Right lobe of liver (tissue), 6 donors: Measurements from ENCODE around the gene TMC1. TPM values are rescaled to one million over a fixed set of nuclear protein-coding genes. Genes with fewer than 3 reads are reported as not detected.
"Not testable (repeated sequence)": the region's sequence is repeated elsewhere in the genome, so short reads cannot be mapped to it uniquely, and the experiment has no call there.

Experiments used
- ATAC-seq, 4 donors: fragments of 200-7000 bp; cut with Tn5 transposase; one replicate each; pipeline ENCODE4 v1.9.1; 2020; ENCODE audit warnings: mild to moderate bottlenecking in 4 of 4, moderate library complexity in 4 of 4
- DNase-seq, 3 donors: peaks; one replicate each; pipeline ENCODE4 v3.0.0-alpha.2; 2020
- H3K27ac ChIP-seq, 3 donors: fragments of 200-600 bp; one replicate each; pipeline ENCODE4 v1.8.0; 2022
- H3K27me3 ChIP-seq, 2 donors: fragments of 200-600 bp; one replicate each; pipeline ENCODE4 v1.8.0; 2022
- H3K36me3 ChIP-seq, 4 donors: fragments of 200-600 bp; sonication (generic) in 1 of 4; one replicate each; pipeline versions ENCODE4 v1.5.1 to v1.8.0; 2017 to 2022; ENCODE audit warnings: control low read depth in 1 of 4
- H3K4me1 ChIP-seq, 4 donors: fragments of 200-600 bp; sonication (generic) in 1 of 4; one replicate each; pipeline versions ENCODE4 v1.5.1 to v1.8.0; 2017 to 2022; ENCODE audit warnings: control low read depth in 1 of 4
- H3K4me3 ChIP-seq, 3 donors: fragments of 200-600 bp; one replicate each; pipeline ENCODE4 v1.8.0; 2022
- H3K9me3 ChIP-seq, 4 donors: fragments of 200-600 bp; sonication (generic) in 1 of 4; one replicate each; pipeline versions ENCODE4 v1.5.1 to v1.8.0; 2017 to 2022; ENCODE audit warnings: control low read depth in 1 of 4
- CTCF ChIP-seq, 4 donors: fragments of 200-600 bp in 3 of 4; fragments of 450-650 bp in 1 of 4; IDR thresholded peaks; one replicate each; pipeline versions ENCODE4 v1.5.1 to v1.8.0; 2016 to 2022; ENCODE audit warnings: antibody characterized with exemption in 4 of 4, mild to moderate bottlenecking in 2 of 4
- POLR2A ChIP-seq: fragments of 450-650 bp; IDR thresholded peaks from one replicate; pipeline ENCODE4 v1.6.1; 2017; ENCODE audit warnings: antibody characterized with exemption, mild to moderate bottlenecking
- WGBS: methylation state at CpG from one replicate; pipeline ENCODE4 v1.1.6; 2018; ENCODE audit warnings: low coverage, low lambda C conversion rate; ENCODE audit not compliant: insufficient coverage; ENCODE audit errors: missing lambda C conversion rate; 5-methylcytosine and 5-hydroxymethylcytosine counted together
- intact Hi-C, 2 donors: fragments of 100-400 bp; cut with DNase I; formaldehyde crosslinking; loops; one replicate each; pipeline versions ENCODE4 v1.11.2 to v1.14.1; 2022
- total RNA-seq, 6 experiments: library from RNA; depleted of rRNA in 2 of 6; stranded (reverse); fragments of >200 nt in 2 of 6; fragmentation: NEBNext Ultra II Directional in 3 of 6; extraction: Animal tissue kit (Norgen Biotek cat#: 25700) in 3 of 6; gene quantifications; one replicate each; pipeline versions ENCODE4 v1.1.0 to v1.2.4, GENCODE V29; 2016 to 2023
- donor health status: DM: no; HTN: yes; CAD: no.
- donor health status: DM: no; HTN: no; CAD: no.
- donor health status: DM: no; HTN: no; CAD: no.
- donor health status: DM: no; HTN: yes; CAD: no.
- donor health status: DM: no; HTN: yes; CAD: no.

The TMC1 gene
- total RNA-seq, 6 experiments from 2014 or later = 0.06 to 0.42 TPM; not detected in 4

DNA sequence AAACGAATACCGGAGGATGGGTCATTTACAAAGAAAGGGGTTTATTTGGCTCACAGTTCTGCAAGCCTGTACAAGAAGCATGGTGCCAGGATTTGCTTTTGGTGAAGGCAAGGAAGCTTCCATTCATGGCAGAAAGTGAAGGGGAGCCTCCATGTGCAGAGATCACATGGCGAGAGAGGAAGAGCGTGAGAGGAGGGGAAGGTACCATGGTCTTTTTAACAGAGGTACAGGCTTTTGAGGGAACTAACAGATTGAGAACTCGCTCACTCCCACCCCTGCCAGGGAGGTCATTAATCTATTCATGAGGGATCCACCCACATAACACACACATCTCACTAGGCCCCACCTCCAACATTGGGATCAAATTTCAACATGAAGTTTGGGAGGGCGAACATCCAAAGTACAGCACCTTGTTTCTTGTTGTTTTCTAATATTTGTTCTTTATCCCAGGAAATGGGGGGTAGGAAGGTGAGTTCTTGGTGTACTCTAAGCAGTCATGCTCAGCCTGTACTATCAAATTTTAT, 18.5 kb downstream of the TMC1 start:
- WGBS = 86% methylated on average over 5 of the region's 6 CpGs
- intact Hi-C loops = no loop called here
- Histone ChIP-seq H3K27ac (peak overlapping the region; percentile 40 to 65 (median 59)), H3K9me3 (no peaks in the 10 kb centered on the region), H3K27me3 (no peaks in the 10 kb centered on the region), H3K4me3 (no peak overlapping the region), H3K4me1 (peaks cover 0 to 11% (median 0%) of the 10 kb centered on the region in 4 donors), H3K36me3 (no peaks in the 10 kb centered on the region)
- DNase-seq (no peak), ATAC-seq (peak; percentile 75 to 88 (median 82))
- no peak for TF ChIP-seq CTCF (IDR thresholded peaks at IDR 0.05)
- no peak for TF ChIP-seq POLR2A

- peaks cover 0 to 11% (median 0%) of the 10 kb centered on the region in 4 donors for H3K4me1 ChIP-seq
- no peaks in the 10 kb centered on the region for H3K27me3 ChIP-seq
- WGBS = 36% methylated on average over 6 of the region's 6 CpGs
- no peaks in the 10 kb centered on the region for H3K9me3 ChIP-seq
- intact Hi-C loops = no loop called here
- H3K4me3 ChIP-seq = no peak overlapping the region
- DNase-seq (no peak), ATAC-seq (peak; percentile 65 to 89 (median 76))
- TF ChIP-seq CTCF (IDR thresholded peaks at IDR 0.05) (no peak), POLR2A (no peak)
- peak overlapping the region; percentile 40 to 65 (median 59) for H3K27ac ChIP-seq
- H3K36me3 ChIP-seq = no peaks in the 10 kb centered on the region
These were observed 19.0 kb downstream of the TMC1 start for GRCh38 chr9:72540348-72540873.

GRCh38 chr9:72542537-72542833, 21.1 kb downstream of the TMC1 start:
- peaks cover 0 to 11% (median 0%) of the 10 kb centered on the region in 4 donors for H3K4me1 ChIP-seq
- intact Hi-C loops, H3K9me3 ChIP-seq, H3K36me3 ChIP-seq, ATAC-seq, H3K27me3 ChIP-seq, H3K27ac ChIP-seq, DNase-seq, H3K4me3 ChIP-seq: not testable (repeated sequence)
- WGBS = 100% methylated on average over 3 of the region's 5 CpGs

GRCh38 chr9:72542917-72543316, 21.5 kb downstream of the TMC1 start:
- no peaks in the 10 kb centered on the region for H3K36me3 ChIP-seq
- no peak for TF ChIP-seq POLR2A
- TF ChIP-seq CTCF (IDR thresholded peaks at IDR 0.05) = no peak
- no peaks in the 10 kb centered on the region for H3K9me3 ChIP-seq
- H3K27me3 ChIP-seq = no peaks in the 10 kb centered on the region
- peaks cover 0 to 11% (median 0%) of the 10 kb centered on the region in 4 donors for H3K4me1 ChIP-seq
- intact Hi-C loops = no loop called here
- ATAC-seq (no peak), DNase-seq (no peak)
- 89% methylated on average over 1 of the region's 1 CpG for WGBS
- H3K27ac ChIP-seq = no peak overlapping the region
- no peak overlapping the region for H3K4me3 ChIP-seq

DNA sequence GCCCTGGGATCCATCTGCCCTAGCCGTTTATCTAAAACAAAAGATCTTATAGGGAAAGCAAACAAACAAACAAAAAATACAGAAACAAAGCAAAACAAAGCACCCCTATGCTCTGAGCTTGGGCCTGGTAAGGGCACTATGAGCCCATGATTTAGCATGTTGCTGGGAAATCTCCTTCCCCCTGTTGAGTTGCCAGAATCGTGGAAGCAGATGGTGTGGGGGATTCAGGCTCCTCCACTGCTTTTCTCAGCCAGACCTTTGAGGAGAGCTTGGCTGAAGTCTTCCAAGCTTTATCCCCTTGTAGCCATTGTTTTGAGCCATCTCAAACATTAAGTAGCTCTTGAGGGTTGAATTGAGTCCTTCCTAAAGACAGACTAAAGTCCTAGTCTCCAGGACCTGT, 29.9 kb downstream of the TMC1 start:
- no peak for DNase-seq
- peaks cover 0 to 34% (median 0%) of the 10 kb centered on the region in 4 donors for H3K4me1 ChIP-seq
- H3K27me3 ChIP-seq = no peaks in the 10 kb centered on the region
- no peak for ATAC-seq
- 87% methylated on average over 2 of the region's 2 CpGs for WGBS
- no peaks in the 10 kb centered on the region for H3K36me3 ChIP-seq
- TF ChIP-seq CTCF (IDR thresholded peaks at IDR 0.05) = no peak
- TF ChIP-seq POLR2A = no peak
- intact Hi-C loops = loop anchor here in 1 of 2 donors (10.0 kb wide), 1 partner anchor 187 kb away; the partner anchor contains the start of gene ZFAND5
- H3K4me3 ChIP-seq = no peak overlapping the region
- no peak overlapping the region for H3K27ac ChIP-seq
- H3K9me3 ChIP-seq = no peaks in the 10 kb centered on the region
